AG04450 (cell line): ENCODE results near the gene TMEM117. TPM values are rescaled to one million over a fixed set of nuclear protein-coding genes. Genes with fewer than 3 reads are reported as not detected.

Experiments
- CTCF ChIA-PET: fragments of 300-600, 350-600 bp; formaldehyde crosslinking; extraction: SDS; loops from one replicate; lab custom pipeline; 2022; ENCODE audit warnings: antibody characterized with exemption, inconsistent platforms; lab: Charles Lee
- POLR2A ChIA-PET: fragments of 350-600 bp; formaldehyde crosslinking; extraction: SDS; loops from one replicate; lab custom pipeline; 2021; ENCODE audit warnings: antibody characterized with exemption, inconsistent platforms; lab: Yijun Ruan, JAX
- DNase-seq: peaks from one replicate; pipeline ENCODE4 v3.0.0-alpha.2; 2011; ENCODE audit warnings: low read depth, low spot score
- H3K27ac ChIP-seq: one replicate; pipeline ENCODE4 v1.5.1; 2012; ENCODE audit warnings: low read depth, low read length, control low read depth
- H3K27me3 ChIP-seq: one replicate; pipeline ENCODE4 v1.6.0; 2012; ENCODE audit warnings: low read length; ENCODE audit not compliant: control insufficient read depth, insufficient read depth
- H3K4me3 ChIP-seq: 2 replicates; pipeline ENCODE4 v1.5.1; 2011; ENCODE audit warnings: mild to moderate bottlenecking, low read depth, low read length, control low read depth
- H3K9me3 ChIP-seq: 2 replicates; pipeline ENCODE4 v1.5.1; 2012; ENCODE audit warnings: low read length; ENCODE audit not compliant: control insufficient read depth, insufficient read depth
- CTCF ChIP-seq: IDR thresholded peaks from 2 replicates; pipeline ENCODE4 v1.5.1; 2011; ENCODE audit warnings: low read depth, low read length, control low read depth, inconsistent platforms
- polyA plus RNA-seq: library from polyadenylated mRNA; depleted of rRNA; stranded (reverse); fragments of >200 nt; gene quantifications from 2 replicates; pipeline ENCODE4 v1.2.3, GENCODE V29; 2011

TMEM117 gene
- polyA plus RNA-seq, 1 experiment = 11.3 TPM

GRCh38 chr12:44295958-44296623 lies 460.2 kb downstream of the TMEM117 start:
- no peak overlapping the region for H3K4me3 ChIP-seq
- H3K27me3 ChIP-seq = no peaks in the 10 kb centered on the region
- H3K27ac ChIP-seq = no peak overlapping the region
- TF ChIP-seq CTCF = no peak
- POLR2A ChIA-PET = no interaction called here
- DNase-seq = no peak
- H3K9me3 ChIP-seq = no peaks in the 10 kb centered on the region
- CTCF ChIA-PET = no interaction called here

GRCh38 chr12:44296624-44297197 lies 460.8 kb downstream of the TMEM117 start:
- DNase-seq = no peak
- ChIA-PET CTCF (no interaction called here), POLR2A (no interaction called here)
- Histone ChIP-seq H3K4me3 (no peak overlapping the region), H3K9me3 (no peaks in the 10 kb centered on the region), H3K27ac (no peak overlapping the region), H3K27me3 (no peaks in the 10 kb centered on the region)
- no peak for TF ChIP-seq CTCF

- ChIA-PET POLR2A (no interaction called here), CTCF (interaction anchor here (1.1 kb wide), 1 partner anchor 66 kb away, joined by 3 read pairs; no protein-coding TSS in a partner anchor)
- Histone ChIP-seq H3K27ac (no peak overlapping the region), H3K4me3 (no peak overlapping the region), H3K27me3 (no peaks in the 10 kb centered on the region), H3K9me3 (no peaks in the 10 kb centered on the region)
- no peak for DNase-seq
- no peak for TF ChIP-seq CTCF
These were observed 463.6 kb downstream of the TMEM117 start for GRCh38 chr12:44299524-44299923.

- Histone ChIP-seq H3K9me3 (no peaks in the 10 kb centered on the region; the same call in 1 of the 2 replicates), H3K27ac (no peak overlapping the region), H3K27me3 (no peaks in the 10 kb centered on the region), H3K4me3 (no peak overlapping the region)
- DNase-seq = no peak
- no peak for TF ChIP-seq CTCF
- ChIA-PET POLR2A (no interaction called here), CTCF (no interaction called here)
These were observed 471.8 kb downstream of the TMEM117 start for GRCh38 chr12:44307506-44308168.

GRCh38 chr12:44313188-44313587 lies 477.3 kb downstream of the TMEM117 start:
- ChIA-PET POLR2A (no interaction called here), CTCF (no interaction called here)
- no peak for TF ChIP-seq CTCF
- Histone ChIP-seq H3K4me3 (no peak overlapping the region), H3K9me3 (no peaks in the 10 kb centered on the region), H3K27ac (no peak overlapping the region), H3K27me3 (no peaks in the 10 kb centered on the region)
- DNase-seq = no peak
